ENCODE data around the gene COMMD7. TPM values are rescaled to one million over a fixed set of nuclear protein-coding genes. Genes with fewer than 3 reads are reported as not detected.

Gene COMMD7
- total RNA-seq, 1 experiment from 2014 or later, result 23.5 TPM

- ChIA-PET CTCF (no interaction called here), POLR2A (ENCODE audit: low non-redundant PET) (no interaction called here)
- DNase-seq (ENCODE audit: low spot score), result no peak
- H3K27ac ChIP-seq (ENCODE audit: low read depth, low read length, poor library complexity, severe bottlenecking), result no peak overlapping the region
- intact Hi-C loops (cut with micrococcal nuclease; ENCODE audit: unreplicated experiment), result no loop called here
- H3K36me3 ChIP-seq (ENCODE audit: insufficient read depth, low read length, poor library complexity, severe bottlenecking), result no peaks in the 10 kb centered on the region
- H3K9me3 ChIP-seq (ENCODE audit: low read depth, low read length, poor library complexity, severe bottlenecking), result no peaks in the 10 kb centered on the region
- TF ChIP-seq CTCF (conservative IDR thresholded peaks at IDR 0.05; ENCODE audit: low read depth, low read length) (no peak), EZH2 (IDR thresholded peaks at IDR 0.05; ENCODE audit: borderline replicate concordance, low read depth, low read length, poor library complexity, severe bottlenecking) (no peak)
- H3K4me3 ChIP-seq (ENCODE audit: low read depth, low read length, poor library complexity, severe bottlenecking), result no peak overlapping the region
- BruUV-seq (replicated peaks), result no TSS peak
- H3K27me3 ChIP-seq (replicated peaks; ENCODE audit: insufficient read depth, low read depth, low read length, poor library complexity), result no peaks in the 10 kb centered on the region
- no peaks in the 10 kb centered on the region for H3K4me1 ChIP-seq (ENCODE audit: insufficient read depth, low read length, poor library complexity, severe bottlenecking)
Measured at GRCh38 chr20:32664678-32665159, 78.5 kb downstream of the COMMD7 start.

GRCh38 chr20:32664012-32664677 is 79.1 kb downstream of the COMMD7 start:
- POLR2A ChIA-PET (ENCODE audit: low non-redundant PET), result no interaction called here
- H3K4me3 ChIP-seq (ENCODE audit: low read depth, low read length, poor library complexity, severe bottlenecking), result no peak overlapping the region
- no peaks in the 10 kb centered on the region for H3K27me3 ChIP-seq (replicated peaks; ENCODE audit: insufficient read depth, low read depth, low read length, poor library complexity)
- no peaks in the 10 kb centered on the region for H3K4me1 ChIP-seq (ENCODE audit: insufficient read depth, low read length, poor library complexity, severe bottlenecking)
- no TSS peak for BruUV-seq (replicated peaks)
- H3K36me3 ChIP-seq (ENCODE audit: insufficient read depth, low read length, poor library complexity, severe bottlenecking), result no peaks in the 10 kb centered on the region
- TF ChIP-seq CTCF (conservative IDR thresholded peaks at IDR 0.05; ENCODE audit: low read depth, low read length) (no peak), EZH2 (IDR thresholded peaks at IDR 0.05; ENCODE audit: borderline replicate concordance, low read depth, low read length, poor library complexity, severe bottlenecking) (no peak)
- H3K27ac ChIP-seq (ENCODE audit: low read depth, low read length, poor library complexity, severe bottlenecking), result no peak overlapping the region
- no peak for DNase-seq (ENCODE audit: low spot score)
- CTCF ChIA-PET, result no interaction called here
- intact Hi-C loops (cut with micrococcal nuclease; ENCODE audit: unreplicated experiment), result no loop called here
- no peaks in the 10 kb centered on the region for H3K9me3 ChIP-seq (ENCODE audit: low read depth, low read length, poor library complexity, severe bottlenecking)

- POLR2A ChIA-PET (ENCODE audit: low non-redundant PET), result no interaction called here
- Histone ChIP-seq H3K4me1 (ENCODE audit: insufficient read depth, low read length, poor library complexity, severe bottlenecking) (no peaks in the 10 kb centered on the region), H3K27ac (ENCODE audit: low read depth, low read length, poor library complexity, severe bottlenecking) (no peak overlapping the region), H3K36me3 (ENCODE audit: insufficient read depth, low read length, poor library complexity, severe bottlenecking) (no peaks in the 10 kb centered on the region), H3K4me3 (ENCODE audit: low read depth, low read length, poor library complexity, severe bottlenecking) (no peak overlapping the region), H3K9me3 (ENCODE audit: low read depth, low read length, poor library complexity, severe bottlenecking) (no peaks in the 10 kb centered on the region), H3K27me3 (replicated peaks; ENCODE audit: insufficient read depth, low read depth, low read length, poor library complexity) (no peaks in the 10 kb centered on the region)
- intact Hi-C loops (cut with micrococcal nuclease; ENCODE audit: unreplicated experiment), result no loop called here
- BruUV-seq (replicated peaks), result no TSS peak
- no peak for TF ChIP-seq CTCF (conservative IDR thresholded peaks at IDR 0.05; ENCODE audit: low read depth, low read length)
- no peak for TF ChIP-seq EZH2 (IDR thresholded peaks at IDR 0.05; ENCODE audit: borderline replicate concordance, low read depth, low read length, poor library complexity, severe bottlenecking)
- DNase-seq (ENCODE audit: low spot score), result no peak
- CTCF ChIA-PET, result no interaction called here
Measured at GRCh38 chr20:32663335-32664011, 79.8 kb downstream of the COMMD7 start.
